ENCODE measurements around the gene KLHL29. TPM values are rescaled to one million over a fixed set of nuclear protein-coding genes. Genes with fewer than 3 reads are reported as not detected.

KLHL29 gene
- total and polyA plus RNA-seq, 10 of the 15 experiments (the other 5 are each of a cell fraction or from before 2014, with no cell fraction given): 1.4 to 19.5 (median 6.1) TPM

DNA sequence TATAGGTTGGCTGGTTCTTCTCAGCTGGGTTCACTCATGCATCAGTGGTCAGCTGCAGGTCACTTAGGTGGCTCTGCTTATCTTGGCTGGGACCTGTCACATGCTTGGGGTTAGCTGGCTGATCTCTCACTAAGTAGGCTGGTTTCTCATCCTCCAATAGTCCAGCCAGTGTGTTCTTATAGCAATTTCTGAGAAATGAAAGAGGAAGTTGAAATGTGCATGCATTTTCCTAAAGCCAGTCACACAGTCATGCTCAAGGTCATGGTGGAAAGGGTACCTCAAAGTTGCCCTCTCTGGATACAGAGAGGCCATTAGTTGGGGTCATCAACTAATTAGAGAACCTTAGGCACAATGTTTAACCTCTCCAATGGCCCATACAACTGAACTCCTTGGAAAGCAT is 64.4 kb downstream of the KLHL29 start (continued):
- TF ChIP-seq CEBPZ (IDR thresholded peaks at IDR 0.05; ENCODE audit: low read depth, low read length) (no peak), NR2F1 (conservative IDR thresholded peaks at IDR 0.05) (peak; percentile 87), ATF2 (IDR thresholded peaks at IDR 0.05; ENCODE audit: low read length) (no peak), POU2F2 (IDR thresholded peaks at IDR 0.05; ENCODE audit: borderline replicate concordance, low read depth, low read length) (peak; percentile 61; the same call in 1 of the 3 replicates), ZNF622 (IDR thresholded peaks at IDR 0.05) (no peak), SMARCA5 (IDR thresholded peaks at IDR 0.05) (no peak), STAT3 (IDR thresholded peaks at IDR 0.05; ENCODE audit: low read depth, low read length) (no peak), SIN3A (IDR thresholded peaks at IDR 0.05; ENCODE audit: low read depth, low read length) (no peak), ZNF24 (IDR thresholded peaks at IDR 0.05) (no peak), ESRRA (IDR thresholded peaks at IDR 0.05; ENCODE audit: low read length) (peak; percentile 90; the same call in 1 of the 2 replicates), CHD2 (IDR thresholded peaks at IDR 0.05; ENCODE audit: borderline replicate concordance, low read depth, low read length) (no peak), STAT1 (conservative IDR thresholded peaks at IDR 0.05) (no peak), ZBED1 (IDR thresholded peaks at IDR 0.05; ENCODE audit: borderline replicate concordance) (no peak), FOXK2 (IDR thresholded peaks at IDR 0.05) (no peak), USF1 (IDR thresholded peaks at IDR 0.05; ENCODE audit: borderline replicate concordance, extremely low read length, insufficient read depth, low read depth, low read length) (no peak), SUZ12 (IDR thresholded peaks at IDR 0.05; ENCODE audit: unreplicated experiment) (no peak), PML (IDR thresholded peaks at IDR 0.05; ENCODE audit: low read length) (no peak), TAF1 (IDR thresholded peaks at IDR 0.05; ENCODE audit: borderline replicate concordance, low read depth, low read length) (no peak), POLR2AphosphoS2 (IDR thresholded peaks at IDR 0.05; ENCODE audit: low read depth, low read length) (no peak), POLR2A (IDR thresholded peaks at IDR 0.05; ENCODE audit: low read depth, low read length) (no peak), POLR2AphosphoS5 (IDR thresholded peaks at IDR 0.05; ENCODE audit: low read length) (no peak)
- TF ChIP-seq, protein P1, sequence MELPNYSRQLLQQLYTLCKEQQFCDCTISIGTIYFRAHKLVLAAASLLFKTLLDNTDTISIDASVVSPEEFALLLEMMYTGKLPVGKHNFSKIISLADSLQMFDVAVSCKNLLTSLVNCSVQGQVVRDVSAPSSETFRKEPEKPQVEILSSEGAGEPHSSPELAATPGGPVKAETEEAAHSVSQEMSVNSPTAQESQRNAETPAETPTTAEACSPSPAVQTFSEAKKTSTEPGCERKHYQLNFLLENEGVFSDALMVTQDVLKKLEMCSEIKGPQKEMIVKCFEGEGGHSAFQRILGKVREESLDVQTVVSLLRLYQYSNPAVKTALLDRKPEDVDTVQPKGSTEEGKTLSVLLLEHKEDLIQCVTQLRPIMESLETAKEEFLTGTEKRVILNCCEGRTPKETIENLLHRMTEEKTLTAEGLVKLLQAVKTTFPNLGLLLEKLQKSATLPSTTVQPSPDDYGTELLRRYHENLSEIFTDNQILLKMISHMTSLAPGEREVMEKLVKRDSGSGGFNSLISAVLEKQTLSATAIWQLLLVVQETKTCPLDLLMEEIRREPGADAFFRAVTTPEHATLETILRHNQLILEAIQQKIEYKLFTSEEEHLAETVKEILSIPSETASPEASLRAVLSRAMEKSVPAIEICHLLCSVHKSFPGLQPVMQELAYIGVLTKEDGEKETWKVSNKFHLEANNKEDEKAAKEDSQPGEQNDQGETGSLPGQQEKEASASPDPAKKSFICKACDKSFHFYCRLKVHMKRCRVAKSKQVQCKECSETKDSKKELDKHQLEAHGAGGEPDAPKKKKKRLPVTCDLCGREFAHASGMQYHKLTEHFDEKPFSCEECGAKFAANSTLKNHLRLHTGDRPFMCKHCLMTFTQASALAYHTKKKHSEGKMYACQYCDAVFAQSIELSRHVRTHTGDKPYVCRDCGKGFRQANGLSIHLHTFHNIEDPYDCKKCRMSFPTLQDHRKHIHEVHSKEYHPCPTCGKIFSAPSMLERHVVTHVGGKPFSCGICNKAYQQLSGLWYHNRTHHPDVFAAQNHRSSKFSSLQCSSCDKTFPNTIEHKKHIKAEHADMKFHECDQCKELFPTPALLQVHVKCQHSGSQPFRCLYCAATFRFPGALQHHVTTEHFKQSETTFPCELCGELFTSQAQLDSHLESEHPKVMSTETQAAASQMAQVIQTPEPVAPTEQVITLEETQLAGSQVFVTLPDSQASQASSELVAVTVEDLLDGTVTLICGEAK (IDR thresholded peaks at IDR 0.05; ENCODE audit: borderline replicate concordance): no peak
